Neural progenitor cell (in vitro differentiated cells): ENCODE results near the gene GAB2. TPM values are rescaled to one million over a fixed set of nuclear protein-coding genes. Genes with fewer than 3 reads are reported as not detected.
A peak's percentile ranks its signal among the peaks of the same experiment; 100 is the strongest.

ENCODE experiments used
- DNase-seq: peaks from one replicate; pipeline ENCODE4 v3.0.0-alpha.2; 2016; ENCODE audit warnings: low spot score
- H2AFZ ChIP-seq: fragments of 200-600 bp; sonication (generic); replicated peaks from 2 replicates; pipeline ENCODE4 v1.6.1; 2016; ENCODE audit warnings: antibody characterized with exemption
- H3F3A ChIP-seq: fragments of 200-600 bp; sonication (generic); 2 replicates; pipeline ENCODE4 v1.6.1; 2016; ENCODE audit warnings: antibody characterized with exemption, low read depth
- H3K27ac ChIP-seq: fragments of 200-600 bp; sonication (generic); 2 replicates; pipeline ENCODE4 v1.5.1; 2016; ENCODE audit warnings: mild to moderate bottlenecking
- H3K27me3 ChIP-seq: fragments of 200-600 bp; sonication (generic); 2 replicates; pipeline ENCODE4 v1.6.1; 2016; ENCODE audit warnings: mild to moderate bottlenecking, moderate library complexity
- H3K36me3 ChIP-seq: fragments of 200-600 bp; sonication (generic); 2 replicates; pipeline ENCODE4 v1.5.1; 2016
- H3K4me1 ChIP-seq: fragments of 200-600 bp; sonication (generic); 2 replicates; pipeline ENCODE4 v1.6.1; 2016; ENCODE audit warnings: mixed run types
- H3K4me2 ChIP-seq: fragments of 200-600 bp; sonication (generic); 2 replicates; pipeline ENCODE4 v1.6.1; 2016
- H3K4me3 ChIP-seq: fragments of 200-600 bp; sonication (generic); 2 replicates; pipeline ENCODE4 v1.5.1; 2016
- H3K79me2 ChIP-seq: fragments of 200-600 bp; sonication (generic); 2 replicates; pipeline ENCODE4 v1.6.1; 2016; ENCODE audit warnings: low read depth
- H3K9ac ChIP-seq: fragments of 200-600 bp; sonication (generic); 2 replicates; pipeline ENCODE4 v1.6.1; 2016
- H3K9me3 ChIP-seq: fragments of 200-600 bp; sonication (generic); 2 replicates; pipeline ENCODE4 v1.5.1; 2016; ENCODE audit warnings: low read depth
- H4K20me1 ChIP-seq: fragments of 200-600 bp; sonication (generic); 2 replicates; pipeline ENCODE4 v1.6.1; 2016; ENCODE audit warnings: low read depth
- H3K27ac Mint-ChIP-seq: 3 replicates; pipeline ENCODE4 v1.8.0; 2021; ENCODE audit warnings: mixed read lengths
- H3K27me3 Mint-ChIP-seq: 2 replicates; pipeline ENCODE4 v1.8.0; 2022; ENCODE audit warnings: low read depth, mild to moderate bottlenecking, inconsistent platforms, moderate library complexity, mixed read lengths; ENCODE audit not compliant: insufficient read depth
- H3K36me3 Mint-ChIP-seq: 3 replicates; pipeline ENCODE4 v1.8.0; 2021; ENCODE audit warnings: mixed read lengths
- H3K4me1 Mint-ChIP-seq: 3 replicates; pipeline ENCODE4 v1.8.0; 2021; ENCODE audit warnings: mixed read lengths
- H3K4me3 Mint-ChIP-seq: 3 replicates; pipeline ENCODE4 v1.8.0; 2021; ENCODE audit warnings: mild to moderate bottlenecking, moderate library complexity, mixed read lengths
- H3K9me3 Mint-ChIP-seq: 3 replicates; pipeline ENCODE4 v1.8.0; 2020; ENCODE audit warnings: mixed read lengths
- CTCF ChIP-seq: fragments of 200-600 bp; sonication (generic); IDR thresholded peaks from 2 replicates; pipeline ENCODE4 v1.5.1; 2017; ENCODE audit warnings: antibody characterized with exemption, mild to moderate bottlenecking
- EZH2 ChIP-seq: fragments of 200-600 bp; sonication (generic); IDR thresholded peaks from 2 replicates; pipeline ENCODE4 v1.6.1; 2017; ENCODE audit warnings: antibody characterized with exemption, mild to moderate bottlenecking, moderate library complexity
- EZH2phosphoT487 ChIP-seq: fragments of 200-600 bp; sonication (generic); IDR thresholded peaks from 2 replicates; pipeline ENCODE4 v1.6.1; 2017; ENCODE audit warnings: antibody characterized with exemption
- total RNA-seq: library from RNA; depleted of rRNA; stranded (reverse); fragments of >200 nt; gene quantifications from 2 replicates; pipeline ENCODE4 v1.2.3, GENCODE V29; 2015; ENCODE audit warnings: low replicate concordance

GAB2 gene
- total RNA-seq, 1 donor from 2014 or later: 11.1 TPM

DNA sequence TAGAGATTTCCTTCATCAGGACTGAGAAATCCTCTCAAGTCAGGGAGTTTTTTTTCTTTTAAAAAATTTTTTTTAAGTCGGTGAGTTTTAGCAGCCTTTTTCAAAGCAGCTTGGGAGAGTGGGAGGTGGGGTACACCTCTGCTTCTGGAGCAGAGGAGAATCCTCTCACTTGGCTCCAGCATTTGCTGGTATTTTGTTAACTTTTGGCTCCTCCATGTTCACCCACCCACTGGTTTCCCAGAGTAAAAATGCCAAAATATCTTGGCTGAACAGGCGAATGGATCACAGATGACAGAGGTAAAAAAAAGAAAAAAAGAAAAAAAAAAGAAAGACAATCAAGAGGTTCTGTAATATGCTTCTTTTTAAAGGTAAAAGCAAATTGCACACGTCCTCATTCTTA lies 68.0 kb downstream of the GAB2 start:
- H3K27ac ChIP-seq: peak overlapping the region; percentile 96
- H3K4me1 ChIP-seq: peaks cover 43% of the 10 kb centered on the region
- no peak for TF ChIP-seq EZH2
- no peak for TF ChIP-seq CTCF
- peaks cover 7% of the 10 kb centered on the region for H3K27me3 Mint-ChIP-seq
- peaks cover 67% of the 10 kb centered on the region for H3K79me2 ChIP-seq
- H3F3A ChIP-seq: peaks cover 33% of the 10 kb centered on the region
- H3K9me3 ChIP-seq: no peaks in the 10 kb centered on the region
- peak overlapping the region; percentile 69 for H3K4me2 ChIP-seq
- peaks cover 40% of the 10 kb centered on the region for H3K4me1 Mint-ChIP-seq
- no peaks in the 10 kb centered on the region for H3K9me3 Mint-ChIP-seq
- no peak overlapping the region for H2AFZ ChIP-seq
- peak overlapping the region; percentile 1 for H3K4me3 ChIP-seq
- no peak overlapping the region for H3K9ac ChIP-seq
- no peaks in the 10 kb centered on the region for H3K36me3 Mint-ChIP-seq
- H3K27me3 ChIP-seq: no peaks in the 10 kb centered on the region
- no peaks in the 10 kb centered on the region for H3K36me3 ChIP-seq
- peak overlapping the region; percentile 96 for H3K27ac Mint-ChIP-seq
- no peak overlapping the region for H3K4me3 Mint-ChIP-seq
- H4K20me1 ChIP-seq: no peaks in the 10 kb centered on the region
- DNase-seq: no peak

GRCh38 chr11:78349114-78349513 lies 68.5 kb downstream of the GAB2 start:
- no peaks in the 10 kb centered on the region for H3K9me3 Mint-ChIP-seq
- Histone ChIP-seq H3K4me1 (peaks cover 38% of the 10 kb centered on the region), H3K9me3 (no peaks in the 10 kb centered on the region), H3K4me3 (peak overlapping the region; percentile 1), H3K27ac (peak overlapping the region; percentile 96), H3K9ac (no peak overlapping the region), H3K27me3 (no peaks in the 10 kb centered on the region), H2AFZ (no peak overlapping the region), H3F3A (peaks cover 28% of the 10 kb centered on the region), H3K79me2 (peaks cover 71% of the 10 kb centered on the region), H4K20me1 (no peaks in the 10 kb centered on the region), H3K36me3 (no peaks in the 10 kb centered on the region), H3K4me2 (peak overlapping the region; percentile 69)
- no peak overlapping the region for H3K4me3 Mint-ChIP-seq
- TF ChIP-seq EZH2: no peak
- TF ChIP-seq CTCF: no peak
- TF ChIP-seq EZH2phosphoT487: no peak
- H3K27me3 Mint-ChIP-seq: peaks cover 4% of the 10 kb centered on the region
- H3K4me1 Mint-ChIP-seq: peaks cover 37% of the 10 kb centered on the region
- no peak overlapping the region for H3K27ac Mint-ChIP-seq
- DNase-seq: no peak
- no peaks in the 10 kb centered on the region for H3K36me3 Mint-ChIP-seq

- Histone ChIP-seq H3K27me3 (no peaks in the 10 kb centered on the region), H3F3A (peaks cover 26% of the 10 kb centered on the region), H3K9me3 (no peaks in the 10 kb centered on the region), H2AFZ (no peak overlapping the region), H3K9ac (no peak overlapping the region), H4K20me1 (no peaks in the 10 kb centered on the region), H3K4me1 (peaks cover 31% of the 10 kb centered on the region), H3K27ac (no peak overlapping the region), H3K4me2 (no peak overlapping the region), H3K79me2 (peaks cover 60% of the 10 kb centered on the region), H3K36me3 (no peaks in the 10 kb centered on the region), H3K4me3 (no peak overlapping the region)
- Mint-ChIP-seq H3K4me3 (no peak overlapping the region), H3K27ac (no peak overlapping the region), H3K36me3 (no peaks in the 10 kb centered on the region), H3K9me3 (no peaks in the 10 kb centered on the region), H3K4me1 (peaks cover 32% of the 10 kb centered on the region), H3K27me3 (peaks cover 4% of the 10 kb centered on the region)
- no peak for TF ChIP-seq EZH2
- TF ChIP-seq CTCF: no peak
- TF ChIP-seq EZH2phosphoT487: no peak
- no peak for DNase-seq
Observed at GRCh38 chr11:78347956-78348355, 69.7 kb downstream of the GAB2 start.

GRCh38 chr11:78346799-78347198 lies 70.8 kb downstream of the GAB2 start:
- TF ChIP-seq CTCF (no peak), EZH2 (no peak), EZH2phosphoT487 (no peak)
- Histone ChIP-seq H3K27ac (no peak overlapping the region), H3F3A (peaks cover 26% of the 10 kb centered on the region), H3K9me3 (no peaks in the 10 kb centered on the region), H2AFZ (no peak overlapping the region), H3K27me3 (no peaks in the 10 kb centered on the region), H3K79me2 (peaks cover 53% of the 10 kb centered on the region), H3K4me1 (peaks cover 31% of the 10 kb centered on the region), H4K20me1 (no peaks in the 10 kb centered on the region), H3K4me2 (no peak overlapping the region), H3K9ac (no peak overlapping the region), H3K36me3 (no peaks in the 10 kb centered on the region), H3K4me3 (no peak overlapping the region)
- H3K9me3 Mint-ChIP-seq: peaks cover 1% of the 10 kb centered on the region
- no peak overlapping the region for H3K27ac Mint-ChIP-seq
- no peak for DNase-seq
- H3K36me3 Mint-ChIP-seq: no peaks in the 10 kb centered on the region
- H3K27me3 Mint-ChIP-seq: peaks cover 2% of the 10 kb centered on the region
- H3K4me3 Mint-ChIP-seq: no peak overlapping the region
- peaks cover 27% of the 10 kb centered on the region for H3K4me1 Mint-ChIP-seq
